ENCODE data around the gene HOXD8. TPM values are rescaled to one million over a fixed set of nuclear protein-coding genes. Genes with fewer than 3 reads are reported as not detected.

HOXD8 gene
- total RNA-seq, 3 donors from 2014 or later, result 10.5 to 36.1 (median 13.8) TPM

GRCh38 chr2:176120364-176121189 lies 8.9 kb upstream of the HOXD8 start:
- intact Hi-C loops (cut with DNase I; ENCODE audit: low total_unique reads), result no loop called here
- TF ChIP-seq CTCF (IDR thresholded peaks at IDR 0.05) (no peak), POLR2A (IDR thresholded peaks at IDR 0.05) (no peak), POLR2AphosphoS5 (IDR thresholded peaks at IDR 0.05) (no peak)
- Histone ChIP-seq H3K4me3 (peak overlapping the region in 2 of 3 donors; percentile 54 to 62), H3K9me3 (no peaks in the 10 kb centered on the region), H3K27me3 (peaks cover 9 to 100% of the 10 kb centered on the region in 2 donors), H3K4me1 (no peaks in the 10 kb centered on the region), H3K36me3 (no peaks in the 10 kb centered on the region), H3K27ac (peak overlapping the region; percentile 61 to 89)
- no peak for DNase-seq (ENCODE audit: low spot score in 2 of 2)

- intact Hi-C loops (cut with DNase I; ENCODE audit: low total_unique reads), result no loop called here
- H3K27me3 ChIP-seq, result peaks cover 4 to 99% of the 10 kb centered on the region in 2 donors
- H3K9me3 ChIP-seq, result no peaks in the 10 kb centered on the region
- H3K36me3 ChIP-seq, result no peaks in the 10 kb centered on the region
- TF ChIP-seq POLR2AphosphoS5 (IDR thresholded peaks at IDR 0.05), result no peak
- no peak for TF ChIP-seq POLR2A (IDR thresholded peaks at IDR 0.05)
- no peak for TF ChIP-seq CTCF (IDR thresholded peaks at IDR 0.05)
- H3K4me1 ChIP-seq, result no peaks in the 10 kb centered on the region
- peak overlapping the region; percentile 54 to 64 (median 62) for H3K4me3 ChIP-seq
- no peak for DNase-seq (ENCODE audit: low spot score in 2 of 2)
- peak overlapping the region; percentile 61 to 89 for H3K27ac ChIP-seq
These were observed 8.1 kb upstream of the HOXD8 start for GRCh38 chr2:176121190-176122051.

GRCh38 chr2:176122052-176122682 lies 7.3 kb upstream of the HOXD8 start:
- H3K27me3 ChIP-seq, result peaks cover 4 to 93% of the 10 kb centered on the region in 2 donors
- H3K27ac ChIP-seq, result peak overlapping the region; percentile 61 to 89
- no peaks in the 10 kb centered on the region for H3K4me1 ChIP-seq
- H3K36me3 ChIP-seq, result no peaks in the 10 kb centered on the region
- H3K4me3 ChIP-seq, result peak overlapping the region; percentile 54 to 64 (median 62)
- DNase-seq (ENCODE audit: low spot score in 2 of 2), result no peak
- intact Hi-C loops (cut with DNase I; ENCODE audit: low total_unique reads), result no loop called here
- H3K9me3 ChIP-seq, result no peaks in the 10 kb centered on the region
- TF ChIP-seq CTCF (IDR thresholded peaks at IDR 0.05) (no peak), POLR2AphosphoS5 (IDR thresholded peaks at IDR 0.05) (no peak), POLR2A (IDR thresholded peaks at IDR 0.05) (no peak)

- intact Hi-C loops (cut with DNase I; ENCODE audit: low total_unique reads), result no loop called here
- Histone ChIP-seq H3K4me1 (no peaks in the 10 kb centered on the region), H3K36me3 (no peaks in the 10 kb centered on the region), H3K9me3 (no peaks in the 10 kb centered on the region), H3K27me3 (peaks cover 2 to 88% of the 10 kb centered on the region in 2 donors), H3K27ac (peak within 1 kb of the TSS; percentile 61 to 89), H3K4me3 (peak within 1 kb of the TSS; percentile 54 to 64 (median 62))
- TF ChIP-seq POLR2AphosphoS5 (IDR thresholded peaks at IDR 0.05) (peak in 2 of 3 donors; percentile 38 to 46), CTCF (IDR thresholded peaks at IDR 0.05) (no peak)
- no peak for DNase-seq (ENCODE audit: low spot score in 2 of 2)
These were observed 6.7 kb upstream of the HOXD8 start, which contains the start of gene HOXD9 for GRCh38 chr2:176122683-176123410. Gene HOXD9, plus strand, starts transcription at chr2:176122719. Its CDS starts 50 bp downstream, at chr2:176122769.
